ENCODE data around the gene NAT9.

- TF ChIP-seq CTCF (conservative IDR thresholded peaks at IDR 0.05) (no peak), ZFX (IDR thresholded peaks at IDR 0.05) (no peak)
Observed at GRCh38 chr17:74764751-74765286, 11.3 kb downstream of the NAT9 start.
